GM23338 (cell line): ENCODE results near the gene ZBTB34. TPM values are rescaled to one million over a fixed set of nuclear protein-coding genes. Genes with fewer than 3 reads are reported as not detected.
"Not testable (repeated sequence)": the region's sequence is repeated elsewhere in the genome, so short reads cannot be mapped to it uniquely, and the experiment has no call there.

Experiments
- ATAC-seq: fragments of 200-7000 bp; cut with Tn5 transposase; 3 replicates; pipeline ENCODE4 v1.9.1; 2020
- DNase-seq: peaks from one replicate; pipeline ENCODE4 v3.0.0-alpha.2; 2015; ENCODE audit warnings: low spot score
- H2AFZ ChIP-seq: fragments of 200-600 bp; sonication (generic); 2 replicates; pipeline ENCODE4 v1.8.0; 2016; ENCODE audit warnings: antibody characterized with exemption, mild to moderate bottlenecking, moderate library complexity
- H3F3A ChIP-seq: fragments of 200-600 bp; sonication (generic); replicated peaks from 2 replicates; pipeline ENCODE4 v1.8.0; 2017; ENCODE audit warnings: antibody characterized with exemption, mixed run types, low read depth
- H3K27ac ChIP-seq: fragments of 200-600 bp; sonication (generic); 2 replicates; pipeline ENCODE4 v1.6.1; 2016; ENCODE audit warnings: low read depth
- H3K27me3 ChIP-seq: fragments of 200-600 bp; sonication (generic); 2 replicates; pipeline ENCODE4 v1.8.0; 2016; ENCODE audit warnings: mild to moderate bottlenecking, mixed run types, moderate library complexity; ENCODE audit not compliant: insufficient read depth
- H3K36me3 ChIP-seq: fragments of 200-600 bp; sonication (generic); 2 replicates; pipeline ENCODE4 v1.8.0; 2016; ENCODE audit warnings: mild to moderate bottlenecking; ENCODE audit not compliant: insufficient read depth
- H3K4me1 ChIP-seq: fragments of 200-600 bp; sonication (generic); 2 replicates; pipeline ENCODE4 v1.8.0; 2016; ENCODE audit warnings: mild to moderate bottlenecking, moderate library complexity; ENCODE audit not compliant: insufficient read depth
- H3K4me2 ChIP-seq: fragments of 200-600 bp; sonication (generic); 2 replicates; pipeline ENCODE4 v1.7.1; 2017; ENCODE audit warnings: mixed run types
- H3K4me3 ChIP-seq: fragments of 200-600 bp; sonication (generic); 2 replicates; pipeline ENCODE4 v1.6.1; 2016; ENCODE audit warnings: mixed run types
- H3K79me2 ChIP-seq: fragments of 200-600 bp; sonication (generic); replicated peaks from 2 replicates; pipeline ENCODE4 v1.8.0; 2017; ENCODE audit warnings: mild to moderate bottlenecking; ENCODE audit not compliant: insufficient read depth
- H3K9me2 ChIP-seq: fragments of 200-600 bp; sonication (generic); 2 replicates; pipeline ENCODE4 v1.8.0; 2017; ENCODE audit not compliant: insufficient read depth
- H4K20me1 ChIP-seq: fragments of 200-600 bp; sonication (generic); replicated peaks from 2 replicates; pipeline ENCODE4 v1.8.0; 2017; ENCODE audit warnings: mild to moderate bottlenecking; ENCODE audit not compliant: insufficient read depth
- H3K27ac Mint-ChIP-seq: 2 replicates; pipeline ENCODE4 v1.8.0; 2020; ENCODE audit warnings: inconsistent platforms, mild to moderate bottlenecking, moderate library complexity, mixed read lengths
- H3K27me3 Mint-ChIP-seq: 3 replicates; pipeline ENCODE4 v1.8.0; 2022; ENCODE audit warnings: low read depth, mild to moderate bottlenecking, moderate library complexity, mixed read lengths, inconsistent platforms; ENCODE audit not compliant: insufficient read depth, poor library complexity
- H3K36me3 Mint-ChIP-seq: 3 replicates; pipeline ENCODE4 v1.8.0; 2021; ENCODE audit warnings: low read depth, mild to moderate bottlenecking, inconsistent platforms, moderate library complexity, mixed read lengths
- H3K4me1 Mint-ChIP-seq: 3 replicates; pipeline ENCODE4 v1.8.0; 2020; ENCODE audit warnings: mild to moderate bottlenecking, inconsistent platforms, mixed read lengths
- H3K4me3 Mint-ChIP-seq: 3 replicates; pipeline ENCODE4 v1.8.0; 2021; ENCODE audit warnings: moderate library complexity, mild to moderate bottlenecking, inconsistent platforms, mixed read lengths
- H3K9me3 Mint-ChIP-seq: 3 replicates; pipeline ENCODE4 v1.8.0; 2020; ENCODE audit warnings: moderate library complexity, mild to moderate bottlenecking, inconsistent platforms, mixed read lengths
- CREB1 ChIP-seq: fragments of 250-450 bp; sonication (Bioruptor Pico); IDR thresholded peaks from 2 replicates; pipeline ENCODE4 v1.5.0; 2020; ENCODE audit warnings: low read depth, mild to moderate bottlenecking, moderate library complexity
- ETS1 ChIP-seq: IDR thresholded peaks from 2 replicates; pipeline ENCODE4 v1.6.1; 2016; ENCODE audit warnings: antibody characterized with exemption
- EZH2 ChIP-seq: fragments of 200-600 bp; sonication (generic); IDR thresholded peaks from one replicate; pipeline ENCODE4 v1.8.0; 2017; ENCODE audit warnings: antibody characterized with exemption, mild to moderate bottlenecking, low read depth; ENCODE audit not compliant: unreplicated experiment
- REST ChIP-seq: IDR thresholded peaks from one replicate; pipeline ENCODE4 v1.6.1; 2018; ENCODE audit warnings: antibody characterized with exemption; ENCODE audit not compliant: unreplicated experiment
- polyA plus RNA-seq: library from polyadenylated mRNA; unstranded; fragments of >200 nt; fragmentation: Nextera tagmentation; extraction: Ambion mirVana; gene quantifications from 2 replicates; pipeline ENCODE4 v1.2.1, GENCODE V29; 2016
- total RNA-seq: library from RNA; depleted of rRNA; stranded (reverse); fragments of >200 nt; shearing (Covaris generic); gene quantifications from 2 replicates; pipeline ENCODE4 v1.2.3, GENCODE V29; 2014
- TF ChIP-seq, protein P1 (sequence below), 2 experiments: fragments of 200-600 bp in 1 of 2; sonication (generic) in 1 of 2; conservative IDR thresholded peaks; 2 replicates each; pipeline versions ENCODE4 v1.5.1 to v1.6.1; 2016 to 2017; ENCODE audit warnings: antibody characterized with exemption in 2 of 2, low read depth in 2 of 2, mild to moderate bottlenecking in 2 of 2, moderate library complexity in 1 of 2

Gene ZBTB34
- total and polyA plus RNA-seq, 2 experiments from 2014 or later: 6.4 to 21.9 TPM

- H3K27ac ChIP-seq, H3K4me2 ChIP-seq, H3K27ac Mint-ChIP-seq, H3K4me1 Mint-ChIP-seq, H3K9me2 ChIP-seq, H3K4me1 ChIP-seq, H3F3A ChIP-seq, H2AFZ ChIP-seq, H3K27me3 Mint-ChIP-seq, H3K4me3 Mint-ChIP-seq, DNase-seq, H3K27me3 ChIP-seq, H3K4me3 ChIP-seq, ATAC-seq, H4K20me1 ChIP-seq, H3K36me3 ChIP-seq: not testable (repeated sequence)
- Mint-ChIP-seq H3K9me3 (peaks cover 11% of the 10 kb centered on the region), H3K36me3 (peaks cover 25% of the 10 kb centered on the region)
- H3K79me2 ChIP-seq: peaks cover 44% of the 10 kb centered on the region
These were observed 36.4 kb upstream of the ZBTB34 start for GRCh38 chr9:126824052-126824451.

DNA sequence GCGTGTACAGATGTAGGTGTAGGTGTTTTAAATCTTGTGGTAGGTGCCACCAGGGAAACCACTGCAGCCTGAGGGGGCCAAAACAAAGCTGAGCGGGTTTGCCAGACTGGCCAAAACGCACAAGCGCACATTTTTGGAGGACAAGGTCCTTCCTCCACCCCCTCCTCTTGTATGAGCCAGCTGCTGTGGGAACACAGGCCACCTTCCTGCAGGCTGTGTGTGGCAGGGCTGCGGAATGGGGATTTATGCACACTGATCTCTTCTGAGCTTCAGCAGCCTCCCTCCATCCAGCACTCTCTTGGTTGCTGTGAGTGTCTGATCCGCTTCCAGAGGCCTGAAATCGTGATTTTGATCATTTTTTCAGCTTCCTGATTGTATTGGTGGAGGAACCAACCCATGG is 33.2 kb upstream of the ZBTB34 start:
- H3K27ac ChIP-seq: no peak overlapping the region
- no peak overlapping the region for H3K4me2 ChIP-seq
- H3K9me3 Mint-ChIP-seq: no peaks in the 10 kb centered on the region
- TF ChIP-seq ETS1 (no peak), EZH2 (no peak), REST (no peak), CREB1 (no peak)
- TF ChIP-seq, protein P1, sequence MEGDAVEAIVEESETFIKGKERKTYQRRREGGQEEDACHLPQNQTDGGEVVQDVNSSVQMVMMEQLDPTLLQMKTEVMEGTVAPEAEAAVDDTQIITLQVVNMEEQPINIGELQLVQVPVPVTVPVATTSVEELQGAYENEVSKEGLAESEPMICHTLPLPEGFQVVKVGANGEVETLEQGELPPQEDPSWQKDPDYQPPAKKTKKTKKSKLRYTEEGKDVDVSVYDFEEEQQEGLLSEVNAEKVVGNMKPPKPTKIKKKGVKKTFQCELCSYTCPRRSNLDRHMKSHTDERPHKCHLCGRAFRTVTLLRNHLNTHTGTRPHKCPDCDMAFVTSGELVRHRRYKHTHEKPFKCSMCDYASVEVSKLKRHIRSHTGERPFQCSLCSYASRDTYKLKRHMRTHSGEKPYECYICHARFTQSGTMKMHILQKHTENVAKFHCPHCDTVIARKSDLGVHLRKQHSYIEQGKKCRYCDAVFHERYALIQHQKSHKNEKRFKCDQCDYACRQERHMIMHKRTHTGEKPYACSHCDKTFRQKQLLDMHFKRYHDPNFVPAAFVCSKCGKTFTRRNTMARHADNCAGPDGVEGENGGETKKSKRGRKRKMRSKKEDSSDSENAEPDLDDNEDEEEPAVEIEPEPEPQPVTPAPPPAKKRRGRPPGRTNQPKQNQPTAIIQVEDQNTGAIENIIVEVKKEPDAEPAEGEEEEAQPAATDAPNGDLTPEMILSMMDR (conservative IDR thresholded peaks at IDR 0.05; ENCODE audit: low read depth in 2 of 2): no peak
- no peaks in the 10 kb centered on the region for H3K4me1 ChIP-seq
- no peak overlapping the region for H3K4me3 Mint-ChIP-seq
- H3K9me2 ChIP-seq: no peaks in the 10 kb centered on the region
- peaks cover 10% of the 10 kb centered on the region; the same call in 2 of the 3 replicates for H3K36me3 Mint-ChIP-seq
- ATAC-seq: no peak
- no peak overlapping the region for H3K27ac Mint-ChIP-seq
- no peaks in the 10 kb centered on the region; the same call in 1 of the 2 replicates for H3K36me3 ChIP-seq
- no peak overlapping the region for H3K4me3 ChIP-seq
- peaks cover 11% of the 10 kb centered on the region for H4K20me1 ChIP-seq
- H3K27me3 ChIP-seq: no peaks in the 10 kb centered on the region
- H2AFZ ChIP-seq: no peak overlapping the region
- H3K27me3 Mint-ChIP-seq: no peaks in the 10 kb centered on the region
- H3F3A ChIP-seq: no peaks in the 10 kb centered on the region
- peaks cover 21% of the 10 kb centered on the region for H3K79me2 ChIP-seq
- no peak for DNase-seq
- H3K4me1 Mint-ChIP-seq: no peaks in the 10 kb centered on the region; the same call in 2 of the 3 replicates
